H1 (cell line): ENCODE results near the gene UBE2K. TPM values are rescaled to one million over a fixed set of nuclear protein-coding genes. Genes with fewer than 3 reads are reported as not detected.
A peak's percentile ranks its signal among the peaks of the same experiment; 100 is the strongest.

ENCODE experiments used
- CTCF ChIA-PET: fragments of 300-600 bp; sonication (Branson Sonifier 250); formaldehyde crosslinking; loops from one replicate; lab custom pipeline; 2021; ENCODE audit not compliant: partially characterized antibody; lab: Charles Lee
- POLR2A ChIA-PET: fragments of 300-600 bp; sonication (Branson Sonifier 250); formaldehyde crosslinking; loops from one replicate; lab custom pipeline; 2021; ENCODE audit warnings: inconsistent platforms; ENCODE audit not compliant: partially characterized antibody; lab: Charles Lee
- DNase-seq, 2 experiments: peaks; one replicate each; pipeline versions ENCODE4 v3.0.0 to v3.0.0-alpha.2; 2010 to 2022; ENCODE audit warnings: low spot score in 2 of 2, low read depth in 1 of 2, mixed read lengths in 1 of 2
- FAIRE-seq: peaks from 2 replicates; lab custom pipeline; 2011; peaks lifted over from hg19 to GRCh38; lab: Jason Lieb, UNC
- H2AFZ ChIP-seq: 2 replicates; pipeline ENCODE4 v1.8.1; 2012; ENCODE audit warnings: low read length, inconsistent platforms
- H2AK5ac ChIP-seq: 2 replicates; pipeline ENCODE4 v1.6.1; 2013; ENCODE audit warnings: low read depth, low read length
- H2BK120ac ChIP-seq: replicated peaks from 2 replicates; pipeline ENCODE3; 2013; ENCODE audit warnings: low read depth, low read length, inconsistent platforms
- H2BK12ac ChIP-seq: 2 replicates; pipeline ENCODE4 v1.6.1; 2013; ENCODE audit warnings: low read depth, low read length
- H2BK15ac ChIP-seq: 2 replicates; pipeline ENCODE4 v1.6.1; 2013; ENCODE audit warnings: low read length
- H2BK20ac ChIP-seq: 2 replicates; pipeline ENCODE4 v1.6.1; 2013; ENCODE audit warnings: low read length
- H2BK5ac ChIP-seq: 2 replicates; pipeline ENCODE4 v1.6.1; 2013; ENCODE audit warnings: low read depth, low read length
- H3K14ac ChIP-seq: 2 replicates; pipeline ENCODE4 v1.6.1; 2013; ENCODE audit warnings: inconsistent platforms; ENCODE audit not compliant: insufficient read length
- H3K18ac ChIP-seq: 2 replicates; pipeline ENCODE4 v1.6.1; 2013; ENCODE audit warnings: low read length; ENCODE audit errors: extremely low read depth
- H3K23ac ChIP-seq: 2 replicates; pipeline ENCODE4 v1.6.1; 2013; ENCODE audit warnings: inconsistent platforms; ENCODE audit not compliant: insufficient read length
- H3K23me2 ChIP-seq: 2 replicates; pipeline ENCODE4 v1.6.1; 2013; ENCODE audit warnings: low read depth, low read length
- H3K27ac ChIP-seq: 2 replicates; pipeline ENCODE4 v1.6.1; 2011; ENCODE audit warnings: low read depth, low read length, inconsistent platforms
- H3K27me3 ChIP-seq, 4 experiments: replicated peaks in 1 of 4; 1 replicate in 1 of 4; 2 replicates in 3 of 4; pipeline versions ENCODE4 v1.6.1 to v1.8.1; 2011 to 2013; ENCODE audit warnings: low read length in 3 of 4, mild to moderate bottlenecking in 3 of 4, inconsistent platforms in 2 of 4, mixed read lengths in 2 of 4, moderate library complexity in 1 of 4; ENCODE audit not compliant: control insufficient read depth in 3 of 4, insufficient read depth in 3 of 4; ENCODE audit errors: extremely low read depth in 1 of 4
- H3K36me3 ChIP-seq, 4 experiments: 2 replicates each; pipeline versions ENCODE4 v1.6.1 to v1.8.1; 2011 to 2013; ENCODE audit warnings: mild to moderate bottlenecking in 4 of 4, low read length in 3 of 4, moderate library complexity in 2 of 4, control low read depth in 1 of 4, inconsistent platforms in 1 of 4; ENCODE audit not compliant: insufficient read depth in 4 of 4, control insufficient read depth in 2 of 4
- H3K4ac ChIP-seq: replicated peaks from 2 replicates; pipeline ENCODE3; 2013; ENCODE audit warnings: low read length, low read depth, mixed read lengths, inconsistent platforms; ENCODE audit not compliant: insufficient read length
- H3K4me1 ChIP-seq, 4 experiments: replicated peaks in 1 of 4; 1 replicate in 1 of 4; 2 replicates in 3 of 4; pipeline versions ENCODE4 v1.6.1 to v1.8.1; 2011 to 2013; ENCODE audit warnings: low read length in 3 of 4, inconsistent platforms in 2 of 4, mixed read lengths in 1 of 4; ENCODE audit not compliant: insufficient read depth in 4 of 4, control insufficient read depth in 3 of 4
- H3K4me2 ChIP-seq, 2 experiments: 2 replicates each; pipeline versions ENCODE4 v1.6.1 to v1.8.1; 2011 to 2013; ENCODE audit warnings: low read depth in 2 of 2, low read length in 2 of 2, control low read depth in 1 of 2, inconsistent platforms in 1 of 2, mild to moderate bottlenecking in 1 of 2; ENCODE audit not compliant: insufficient read depth in 1 of 2
- H3K4me3 ChIP-seq, 4 experiments: fragments of 200-600, 300-600 bp in 1 of 4; sonication (generic), shearing (Covaris generic), sonication (Bioruptor Twin) in 1 of 4; 2 replicates each; pipeline versions ENCODE4 v1.5.1 to v1.8.1; 2011 to 2016; ENCODE audit warnings: low read length in 4 of 4, low read depth in 3 of 4, control low read depth in 2 of 4, inconsistent platforms in 2 of 4, mild to moderate bottlenecking in 2 of 4, mixed read lengths in 1 of 4, moderate library complexity in 1 of 4; ENCODE audit not compliant: insufficient read depth in 2 of 4; ENCODE audit errors: extremely low read depth in 1 of 4
- H3K56ac ChIP-seq: replicated peaks from 2 replicates; pipeline ENCODE3; 2013; ENCODE audit warnings: low read depth, mild to moderate bottlenecking, mixed read lengths, low read length, inconsistent platforms; ENCODE audit not compliant: insufficient read length
- H3K79me1 ChIP-seq: 2 replicates; pipeline ENCODE4 v1.6.1; 2013; ENCODE audit warnings: low read depth, low read length, control low read depth
- H3K79me2 ChIP-seq, 2 experiments: 2 replicates each; pipeline versions ENCODE4 v1.6.1 to v1.8.1; 2012 to 2013; ENCODE audit warnings: low read length in 2 of 2, mild to moderate bottlenecking in 2 of 2, inconsistent platforms in 1 of 2; ENCODE audit not compliant: insufficient read depth in 2 of 2, control insufficient read depth in 1 of 2
- H3K9ac ChIP-seq, 4 experiments: replicated peaks in 1 of 4; 1 replicate in 1 of 4; 2 replicates in 3 of 4; pipeline versions ENCODE4 v1.6.1 to v1.8.1; 2011 to 2013; ENCODE audit warnings: low read depth in 3 of 4, low read length in 3 of 4, control low read depth in 2 of 4, mild to moderate bottlenecking in 2 of 4, moderate library complexity in 2 of 4, inconsistent platforms in 1 of 4; ENCODE audit errors: extremely low read depth in 1 of 4
- H3K9me3 ChIP-seq, 2 experiments: 2 replicates each; pipeline versions ENCODE4 v1.6.1 to v1.8.1; 2012 to 2013; ENCODE audit warnings: mild to moderate bottlenecking in 2 of 2, moderate library complexity in 2 of 2, control low read depth in 1 of 2, inconsistent platforms in 1 of 2, low read depth in 1 of 2, low read length in 1 of 2, mixed read lengths in 1 of 2; ENCODE audit not compliant: insufficient read depth in 2 of 2
- H4K20me1 ChIP-seq, 2 experiments: replicated peaks in 1 of 2; 2 replicates each; pipeline versions ENCODE3 to v1.8.1; 2011 to 2013; ENCODE audit warnings: inconsistent platforms in 2 of 2, low read length in 2 of 2, mild to moderate bottlenecking in 1 of 2; ENCODE audit not compliant: insufficient read depth in 2 of 2, control insufficient read depth in 1 of 2
- H4K5ac ChIP-seq: 2 replicates; pipeline ENCODE4 v1.6.1; 2013; ENCODE audit warnings: low read length, low read depth, mixed read lengths, inconsistent platforms; ENCODE audit not compliant: insufficient read length
- H4K8ac ChIP-seq: 2 replicates; pipeline ENCODE4 v1.8.0; 2013; ENCODE audit warnings: mild to moderate bottlenecking, moderate library complexity, low read length, inconsistent platforms; ENCODE audit not compliant: insufficient read depth; ENCODE audit errors: extremely low read depth
- H4K91ac ChIP-seq: replicated peaks from 2 replicates; pipeline ENCODE3; 2013; ENCODE audit warnings: low read length, mixed read lengths, inconsistent platforms; ENCODE audit not compliant: insufficient read length
- CBX8 ChIP-seq: fragments of 300-800, 300-1000 bp; sonication (generic); IDR thresholded peaks from 2 replicates; pipeline ENCODE4 v1.7.1; 2016; ENCODE audit warnings: low read depth, low read length, borderline replicate concordance
- CHD2 ChIP-seq: IDR thresholded peaks from 2 replicates; pipeline ENCODE4 v1.6.1; 2012; ENCODE audit warnings: low read length, improper control_type of control experiment
- EP300 ChIP-seq, 2 experiments: IDR thresholded peaks; 1 replicate in 1 of 2; 2 replicates in 1 of 2; pipeline ENCODE4 v1.6.1; 2011 to 2012; ENCODE audit warnings: low read depth in 2 of 2, low read length in 2 of 2, mild to moderate bottlenecking in 2 of 2, borderline replicate concordance in 1 of 2, inconsistent platforms in 1 of 2, moderate library complexity in 1 of 2
- JUND ChIP-seq: IDR thresholded peaks from 2 replicates; pipeline ENCODE4 v1.6.1; 2011; ENCODE audit warnings: mild to moderate bottlenecking, improper control_type of control experiment, low read length
- NANOG ChIP-seq: IDR thresholded peaks from 2 replicates; pipeline ENCODE4 v1.6.1; 2011; ENCODE audit warnings: low read length, low read depth, mild to moderate bottlenecking, inconsistent platforms; ENCODE audit not compliant: insufficient read depth, poor library complexity, severe bottlenecking
- RAD21 ChIP-seq, 2 experiments: IDR thresholded peaks in 1 of 2; conservative IDR thresholded peaks in 1 of 2; 2 replicates each; pipeline ENCODE4 v1.6.1; 2011; ENCODE audit warnings: low read depth in 2 of 2, low read length in 2 of 2, improper control_type of control experiment in 1 of 2, inconsistent platforms in 1 of 2, mild to moderate bottlenecking in 1 of 2, moderate library complexity in 1 of 2
- RBBP5 ChIP-seq: IDR thresholded peaks from 2 replicates; pipeline ENCODE4 v1.7.1; 2012; ENCODE audit warnings: low read depth, mild to moderate bottlenecking, inconsistent platforms, low read length, moderate library complexity, borderline replicate concordance
- TAF7 ChIP-seq: optimal IDR thresholded peaks from 2 replicates; pipeline ENCODE3; 2011; ENCODE audit warnings: low read depth, mild to moderate bottlenecking, inconsistent platforms, low read length, moderate library complexity, borderline replicate concordance
- WGBS, 2 experiments: shearing (Covaris generic) in 1 of 2; methylation state at CpG; one replicate each; pipeline versions ENCODE4 v1.1.6 to v1.1.7; 2013 to 2015; ENCODE audit warnings: low lambda C conversion rate in 2 of 2, mixed read lengths in 2 of 2, inconsistent platforms in 1 of 2, low coverage in 1 of 2, missing lambda C conversion rate in 1 of 2; ENCODE audit not compliant: insufficient replicate concordance in 2 of 2, insufficient coverage in 1 of 2, insufficient read length in 1 of 2; ENCODE audit errors: extremely low coverage in 1 of 2, missing lambda C conversion rate in 1 of 2; 5-methylcytosine and 5-hydroxymethylcytosine counted together
- polyA plus RNA-seq, 7 experiments: library from polyadenylated mRNA; depleted of rRNA in 3 of 7; stranded (reverse) in 5 of 7; unstranded in 2 of 7; fragments of >200 nt in 5 of 7; fragments of 200-250 nt in 2 of 7; gene quantifications; 1 replicate in 5 of 7; 2 replicates in 1 of 7; 4 replicates in 1 of 7; pipeline versions ENCODE4 v1.2.1 to v1.2.3, GENCODE V29; 2011 to 2013; ENCODE audit warnings: missing spikeins in 2 of 7, mixed read lengths in 2 of 7
- total RNA-seq: library from RNA; stranded (reverse); fragmentation: NEBNext Ultra II Directional; extraction: Animal tissue kit (Norgen Biotek cat#: 25700); gene quantifications from 2 replicates; pipeline ENCODE4 v1.2.1, GENCODE V29; 2021
- TF ChIP-seq, protein P1 (sequence below): IDR thresholded peaks from 2 replicates; pipeline ENCODE4 v1.6.1; 2012; ENCODE audit warnings: low read length, inconsistent platforms
- TF ChIP-seq, protein P2 (sequence below): IDR thresholded peaks from 2 replicates; pipeline ENCODE4 v1.6.1; 2012; ENCODE audit warnings: inconsistent platforms

The UBE2K gene
- total and polyA plus RNA-seq, 2 of the 8 experiments (the other 6 are each of a cell fraction or from before 2014, with no cell fraction given), result 53.6 to 174 TPM

DNA sequence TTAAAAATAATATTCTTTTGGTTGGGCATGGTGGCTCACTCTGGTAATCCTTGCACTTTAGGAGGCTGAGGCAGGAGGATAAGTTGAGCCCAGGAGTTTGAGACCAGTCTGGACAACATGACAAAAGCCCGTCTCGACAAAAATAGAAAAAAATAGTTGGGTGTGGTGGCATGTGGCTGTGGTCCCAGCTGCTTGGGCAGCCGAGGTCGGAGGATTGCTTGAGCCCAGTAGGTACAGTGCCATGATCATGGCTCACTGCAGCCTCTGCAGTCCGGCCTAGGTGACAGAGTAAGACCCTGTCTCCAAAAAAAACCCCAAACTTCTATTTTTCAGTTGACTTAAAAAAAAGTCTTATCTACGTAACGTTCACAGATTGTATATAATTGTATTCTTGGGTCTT, 23.9 kb downstream of the UBE2K start:
- H3K9ac ChIP-seq, result no peak overlapping the region
- H2AFZ ChIP-seq, result no peak overlapping the region
- no peak overlapping the region for H4K5ac ChIP-seq
- no peak overlapping the region for H3K18ac ChIP-seq
- no peaks in the 10 kb centered on the region; a peak in 2 of 7 replicates for H3K4me1 ChIP-seq
- H4K8ac ChIP-seq, result no peak overlapping the region
- H3K4me3 ChIP-seq, result no peak overlapping the region
- no peaks in the 10 kb centered on the region for H3K27me3 ChIP-seq
- no peak overlapping the region for H3K27ac ChIP-seq
- DNase-seq (peak in 1 of 2 experiments; percentile 37), FAIRE-seq (no peak)
- no peaks in the 10 kb centered on the region for H3K23me2 ChIP-seq
- no peak overlapping the region for H3K56ac ChIP-seq
- no peaks in the 10 kb centered on the region; the same call in 1 of the 2 replicates for H3K79me1 ChIP-seq
- H4K91ac ChIP-seq, result no peak overlapping the region
- ChIA-PET CTCF (no interaction called here), POLR2A (interaction anchor here (1.2 kb wide), 1 partner anchor 24 kb away, joined by 4 read pairs; the partner anchor contains the start of gene UBE2K)
- peaks cover 6 to 10% of the 10 kb centered on the region in 2 experiments for H4K20me1 ChIP-seq
- no peak overlapping the region for H3K4ac ChIP-seq
- no peak overlapping the region for H3K14ac ChIP-seq
- H2BK120ac ChIP-seq, result no peak overlapping the region
- H2BK5ac ChIP-seq, result no peak overlapping the region
- no peak overlapping the region for H3K4me2 ChIP-seq
- no peak overlapping the region for H2BK12ac ChIP-seq
- H2BK15ac ChIP-seq, result no peak overlapping the region
- peaks cover 18 to 99% of the 10 kb centered on the region in 2 experiments for H3K79me2 ChIP-seq
- peaks cover 0 to 7% (median 3%) of the 10 kb centered on the region in 4 experiments; a peak in 3 of 8 replicates for H3K36me3 ChIP-seq
- no peak overlapping the region for H3K23ac ChIP-seq
- WGBS, 2 experiments, result 96% methylated on average over 7 of the region's 7 CpGs; no CpG with 5 or more reads in 1 of the 2 experiments
- H3K9me3 ChIP-seq, result no peaks in the 10 kb centered on the region; a peak in 1 of 4 replicates
- no peak overlapping the region for H2AK5ac ChIP-seq
- no peak overlapping the region for H2BK20ac ChIP-seq
- TF ChIP-seq NANOG (no peak), EP300 (IDR thresholded peaks at IDR 0.05; ENCODE audit: borderline replicate concordance in 1 of 2, low read depth in 2 of 2, low read length in 2 of 2) (no peak), TAF7 (no peak), RBBP5 (no peak), JUND (no peak), CBX8 (no peak), RAD21 (IDR thresholded peaks at IDR 0.05 in 1 of 2, conservative IDR thresholded peaks at IDR 0.05 in 1 of 2; ENCODE audit: low read depth in 2 of 2, low read length in 2 of 2) (no peak), CHD2 (no peak)
- TF ChIP-seq, protein P1, sequence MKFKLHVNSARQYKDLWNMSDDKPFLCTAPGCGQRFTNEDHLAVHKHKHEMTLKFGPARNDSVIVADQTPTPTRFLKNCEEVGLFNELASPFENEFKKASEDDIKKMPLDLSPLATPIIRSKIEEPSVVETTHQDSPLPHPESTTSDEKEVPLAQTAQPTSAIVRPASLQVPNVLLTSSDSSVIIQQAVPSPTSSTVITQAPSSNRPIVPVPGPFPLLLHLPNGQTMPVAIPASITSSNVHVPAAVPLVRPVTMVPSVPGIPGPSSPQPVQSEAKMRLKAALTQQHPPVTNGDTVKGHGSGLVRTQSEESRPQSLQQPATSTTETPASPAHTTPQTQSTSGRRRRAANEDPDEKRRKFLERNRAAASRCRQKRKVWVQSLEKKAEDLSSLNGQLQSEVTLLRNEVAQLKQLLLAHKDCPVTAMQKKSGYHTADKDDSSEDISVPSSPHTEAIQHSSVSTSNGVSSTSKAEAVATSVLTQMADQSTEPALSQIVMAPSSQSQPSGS, result no peak
- TF ChIP-seq, protein P2, sequence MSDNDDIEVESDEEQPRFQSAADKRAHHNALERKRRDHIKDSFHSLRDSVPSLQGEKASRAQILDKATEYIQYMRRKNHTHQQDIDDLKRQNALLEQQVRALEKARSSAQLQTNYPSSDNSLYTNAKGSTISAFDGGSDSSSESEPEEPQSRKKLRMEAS, result no peak
